Measurements from ENCODE around the gene ADARB1. TPM values are rescaled to one million over a fixed set of nuclear protein-coding genes. Genes with fewer than 3 reads are reported as not detected.

Gene ADARB1
- polyA plus RNA-seq, 1 of the 3 experiments (the other 2 are of a cell fraction), result 7.8 TPM

- Histone ChIP-seq H3K9ac (no peak overlapping the region), H4K20me1 (ENCODE audit: insufficient read depth) (no peaks in the 10 kb centered on the region)
- no peak for TF ChIP-seq PBX3 (IDR thresholded peaks at IDR 0.05)
- no peak for TF ChIP-seq FOXM1 (IDR thresholded peaks at IDR 0.05; ENCODE audit: low read depth)
- TF ChIP-seq TEAD4 (IDR thresholded peaks at IDR 0.05; ENCODE audit: borderline replicate concordance, insufficient read depth), result no peak
- TF ChIP-seq ZBTB33 (IDR thresholded peaks at IDR 0.05; ENCODE audit: borderline replicate concordance, low read depth), result no peak
- TF ChIP-seq REST (IDR thresholded peaks at IDR 0.05; ENCODE audit: low read depth, low read length), result no peak
- TF ChIP-seq CHD2 (IDR thresholded peaks at IDR 0.05; ENCODE audit: low read length, partially characterized antibody), result peak; percentile 43
- TF ChIP-seq GATA2 (CRISPR knock-in tag; IDR thresholded peaks at IDR 0.05), result peak; percentile 27; the same call in 1 of the 2 replicates
- TF ChIP-seq SIN3A (IDR thresholded peaks at IDR 0.05; ENCODE audit: borderline replicate concordance, low read depth, low read length), result peak; percentile 55; the same call in 1 of the 2 replicates
- TF ChIP-seq EP300 (IDR thresholded peaks at IDR 0.05; ENCODE audit: borderline replicate concordance in 1 of 2, low read depth in 1 of 2, low read length in 1 of 2), result no peak
- no peak for TF ChIP-seq TCF12 (IDR thresholded peaks at IDR 0.05)
- peak; percentile 91 for TF ChIP-seq CTCF (IDR thresholded peaks at IDR 0.05)
- no peak for TF ChIP-seq FOSL2 (IDR thresholded peaks at IDR 0.05; ENCODE audit: borderline replicate concordance, low read depth)
- TF ChIP-seq TAF1 (IDR thresholded peaks at IDR 0.05; ENCODE audit: borderline replicate concordance, low read depth, low read length), result no peak
- TF ChIP-seq RAD21 (IDR thresholded peaks at IDR 0.05; ENCODE audit: low read length), result peak; percentile 99
- no peak for TF ChIP-seq MAX (IDR thresholded peaks at IDR 0.05; ENCODE audit: low read depth)
- TF ChIP-seq RCOR1 (IDR thresholded peaks at IDR 0.05; ENCODE audit: low read length), result 0 out of 2 replicates have a peak, but pooled peaks have one; percentile 34
- TF ChIP-seq MEF2A (IDR thresholded peaks at IDR 0.05; ENCODE audit: borderline replicate concordance, low read depth), result no peak
- no peak for TF ChIP-seq RFX5 (IDR thresholded peaks at IDR 0.05; ENCODE audit: low read length)
- peak; percentile 46 for TF ChIP-seq MXI1 (IDR thresholded peaks at IDR 0.05; ENCODE audit: low read depth, low read length)
- no peak for TF ChIP-seq ELF1 (IDR thresholded peaks at IDR 0.05)
- TF ChIP-seq NRF1 (IDR thresholded peaks at IDR 0.05; ENCODE audit: low read depth, low read length), result no peak
- TF ChIP-seq NFIC (IDR thresholded peaks at IDR 0.05; ENCODE audit: borderline replicate concordance), result no peak
- no peak for TF ChIP-seq YY1 (IDR thresholded peaks at IDR 0.05; ENCODE audit: low read depth)
- TF ChIP-seq USF1 (IDR thresholded peaks at IDR 0.05; ENCODE audit: borderline replicate concordance, low read depth), result no peak
- TF ChIP-seq SMC3 (IDR thresholded peaks at IDR 0.05; ENCODE audit: low read depth, low read length), result peak; percentile 95
Measured at GRCh38 chr21:45140346-45140940, 66.1 kb downstream of the ADARB1 start.

More at GRCh38 chr21:45140346-45140940, 66.1 kb downstream of the ADARB1 start:
- 12% methylated on average over 9 of the region's 9 CpGs for WGBS (ENCODE audit: low lambda C conversion rate)
- no peaks in the 10 kb centered on the region for H3K27me3 ChIP-seq (ENCODE audit: insufficient read depth)
- no peak overlapping the region for H2AFZ ChIP-seq (ENCODE audit: low read depth)
- peak; percentile 90 for DNase-seq
- CTCF ChIA-PET, result interaction anchor here (0.5 to 8.8 kb wide), 84 partner anchors 10 to 681 kb away, joined by 3 to 357 read pairs (median 5); partner anchors contain the start of genes POFUT2 and SLX9
- peaks cover 6 to 9% of the 10 kb centered on the region in 2 experiments; a peak in 3 of 4 replicates for H3K4me1 ChIP-seq (ENCODE audit: control insufficient read depth in 1 of 2, insufficient read depth in 2 of 2, low read depth in 1 of 2, low read length in 1 of 2)
- POLR2A ChIA-PET, result interaction anchor here (0.7 to 1.6 kb wide), 2 partner anchors 147 to 152 kb away, joined by 3 to 4 read pairs; partner anchors contain the start of gene POFUT2
- no peaks in the 10 kb centered on the region for H3K79me2 ChIP-seq (ENCODE audit: insufficient read depth)
- H3K27ac ChIP-seq (ENCODE audit: low read depth in 2 of 2, low read length in 1 of 2), result no peak overlapping the region
- no peak overlapping the region; a peak in 1 of 4 replicates for H3K4me3 ChIP-seq (ENCODE audit: low read depth in 2 of 2, low read length in 1 of 2)
- H3K36me3 ChIP-seq (replicated peaks in 1 of 2; ENCODE audit: control insufficient read depth in 1 of 2, insufficient read depth in 2 of 2, low read length in 1 of 2), result no peaks in the 10 kb centered on the region
- H3K9me2 ChIP-seq, result no peaks in the 10 kb centered on the region
- no peaks in the 10 kb centered on the region for H3K9me3 ChIP-seq
- peaks cover 4% of the 10 kb centered on the region for H3F3A ChIP-seq (replicated peaks; ENCODE audit: insufficient read depth)
- no peak overlapping the region for H3K4me2 ChIP-seq
